HL-60 (cell line): Measurements from ENCODE around the gene SORL1.

Source experiments
- POLR2AphosphoS5 ChIP-seq: IDR thresholded peaks from 2 replicates; pipeline ENCODE4 v1.6.1; 2012; ENCODE audit warnings: low read depth
- TF ChIP-seq, protein P1 (sequence below): IDR thresholded peaks from one replicate; pipeline ENCODE4 v1.5.1; 2011; ENCODE audit warnings: low read length, control low read depth, inconsistent platforms; ENCODE audit not compliant: insufficient read depth
- TF ChIP-seq, protein P2 (sequence below): IDR thresholded peaks from 2 replicates; pipeline ENCODE4 v1.6.1; 2012; ENCODE audit warnings: low read depth; ENCODE audit not compliant: insufficient replicate concordance

- TF ChIP-seq, protein P1, sequence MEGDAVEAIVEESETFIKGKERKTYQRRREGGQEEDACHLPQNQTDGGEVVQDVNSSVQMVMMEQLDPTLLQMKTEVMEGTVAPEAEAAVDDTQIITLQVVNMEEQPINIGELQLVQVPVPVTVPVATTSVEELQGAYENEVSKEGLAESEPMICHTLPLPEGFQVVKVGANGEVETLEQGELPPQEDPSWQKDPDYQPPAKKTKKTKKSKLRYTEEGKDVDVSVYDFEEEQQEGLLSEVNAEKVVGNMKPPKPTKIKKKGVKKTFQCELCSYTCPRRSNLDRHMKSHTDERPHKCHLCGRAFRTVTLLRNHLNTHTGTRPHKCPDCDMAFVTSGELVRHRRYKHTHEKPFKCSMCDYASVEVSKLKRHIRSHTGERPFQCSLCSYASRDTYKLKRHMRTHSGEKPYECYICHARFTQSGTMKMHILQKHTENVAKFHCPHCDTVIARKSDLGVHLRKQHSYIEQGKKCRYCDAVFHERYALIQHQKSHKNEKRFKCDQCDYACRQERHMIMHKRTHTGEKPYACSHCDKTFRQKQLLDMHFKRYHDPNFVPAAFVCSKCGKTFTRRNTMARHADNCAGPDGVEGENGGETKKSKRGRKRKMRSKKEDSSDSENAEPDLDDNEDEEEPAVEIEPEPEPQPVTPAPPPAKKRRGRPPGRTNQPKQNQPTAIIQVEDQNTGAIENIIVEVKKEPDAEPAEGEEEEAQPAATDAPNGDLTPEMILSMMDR: no peak
- TF ChIP-seq POLR2AphosphoS5: no peak
- TF ChIP-seq, protein P2, sequence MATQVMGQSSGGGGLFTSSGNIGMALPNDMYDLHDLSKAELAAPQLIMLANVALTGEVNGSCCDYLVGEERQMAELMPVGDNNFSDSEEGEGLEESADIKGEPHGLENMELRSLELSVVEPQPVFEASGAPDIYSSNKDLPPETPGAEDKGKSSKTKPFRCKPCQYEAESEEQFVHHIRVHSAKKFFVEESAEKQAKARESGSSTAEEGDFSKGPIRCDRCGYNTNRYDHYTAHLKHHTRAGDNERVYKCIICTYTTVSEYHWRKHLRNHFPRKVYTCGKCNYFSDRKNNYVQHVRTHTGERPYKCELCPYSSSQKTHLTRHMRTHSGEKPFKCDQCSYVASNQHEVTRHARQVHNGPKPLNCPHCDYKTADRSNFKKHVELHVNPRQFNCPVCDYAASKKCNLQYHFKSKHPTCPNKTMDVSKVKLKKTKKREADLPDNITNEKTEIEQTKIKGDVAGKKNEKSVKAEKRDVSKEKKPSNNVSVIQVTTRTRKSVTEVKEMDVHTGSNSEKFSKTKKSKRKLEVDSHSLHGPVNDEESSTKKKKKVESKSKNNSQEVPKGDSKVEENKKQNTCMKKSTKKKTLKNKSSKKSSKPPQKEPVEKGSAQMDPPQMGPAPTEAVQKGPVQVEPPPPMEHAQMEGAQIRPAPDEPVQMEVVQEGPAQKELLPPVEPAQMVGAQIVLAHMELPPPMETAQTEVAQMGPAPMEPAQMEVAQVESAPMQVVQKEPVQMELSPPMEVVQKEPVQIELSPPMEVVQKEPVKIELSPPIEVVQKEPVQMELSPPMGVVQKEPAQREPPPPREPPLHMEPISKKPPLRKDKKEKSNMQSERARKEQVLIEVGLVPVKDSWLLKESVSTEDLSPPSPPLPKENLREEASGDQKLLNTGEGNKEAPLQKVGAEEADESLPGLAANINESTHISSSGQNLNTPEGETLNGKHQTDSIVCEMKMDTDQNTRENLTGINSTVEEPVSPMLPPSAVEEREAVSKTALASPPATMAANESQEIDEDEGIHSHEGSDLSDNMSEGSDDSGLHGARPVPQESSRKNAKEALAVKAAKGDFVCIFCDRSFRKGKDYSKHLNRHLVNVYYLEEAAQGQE: no peak
Measured at GRCh38 chr11:121473064-121473777, 21.1 kb downstream of the SORL1 start.
